ENCODE data around the gene UBR4.

- no peak for TF ChIP-seq CTCF (IDR thresholded peaks at IDR 0.05; ENCODE audit: poor library complexity)
- no peak for TF ChIP-seq EZH2 (IDR thresholded peaks at IDR 0.05; ENCODE audit: borderline replicate concordance)
- no peak for TF ChIP-seq EZH2phosphoT487 (IDR thresholded peaks at IDR 0.05; ENCODE audit: low read depth, severe bottlenecking, unreplicated experiment)
Observed at GRCh38 chr1:19197845-19198244, 12.2 kb downstream of the UBR4 start.
